HCT116 (cell line): ENCODE results near the gene DMGDH. TPM values are rescaled to one million over a fixed set of nuclear protein-coding genes. Genes with fewer than 3 reads are reported as not detected.
"Not testable (repeated sequence)": the region's sequence is repeated elsewhere in the genome, so short reads cannot be mapped to it uniquely, and the experiment has no call there.

ENCODE experiments used
- ATAC-seq: fragments of 200-7000 bp; cut with Tn5 transposase; 2 replicates; pipeline ENCODE4 v1.9.1; 2020; ENCODE audit warnings: mild to moderate bottlenecking, moderate library complexity
- BruUV-seq: library from RNA; stranded (reverse); fragments of 400-500 nt; replicated peaks from 2 replicates; lab custom pipeline; 2021; lab: Mats Ljungman, UMichigan
- CTCF ChIA-PET: fragments of 300-600 bp; sonication (Branson Sonifier 250); formaldehyde crosslinking; loops from one replicate; lab custom pipeline; 2021; ENCODE audit warnings: antibody characterized with exemption; lab: Charles Lee
- POLR2A ChIA-PET: fragments of 300-600, 350-600 bp; sonication (Branson Sonifier 250); formaldehyde crosslinking; loops from one replicate; lab custom pipeline; 2021; ENCODE audit warnings: antibody characterized with exemption; lab: Charles Lee
- RAD21 ChIA-PET, 2 experiments: fragments of 300-600 bp; sonication (Branson Sonifier 250); formaldehyde crosslinking; loops; one replicate each; lab custom pipeline; 2023; ENCODE audit warnings: low total read pairs in 2 of 2; ENCODE audit not compliant: uncharacterized antibody in 2 of 2, unreplicated experiment in 2 of 2, low non-redundant PET in 1 of 2; lab: Charles Lee
- DNase-seq: peaks from one replicate; pipeline ENCODE4 v3.0.0-alpha.2; 2010; ENCODE audit warnings: low read depth, low spot score
- H2AFZ ChIP-seq: fragments of 200-600 bp; shearing (Covaris generic), sonication (generic); 2 replicates; pipeline ENCODE4 v1.6.1; 2017; ENCODE audit warnings: low read depth, mixed run types, mixed read lengths, antibody characterized with exemption, low read length; ENCODE audit not compliant: poor library complexity, severe bottlenecking
- H3K27ac ChIP-seq: 2 replicates; pipeline ENCODE4 v1.5.1; 2012; ENCODE audit warnings: low read depth, low read length
- H3K27me3 ChIP-seq: fragments of 200-600 bp; sonication (generic); 2 replicates; pipeline ENCODE4 v1.6.1; 2016; ENCODE audit warnings: mixed run types, low read length, mixed read lengths; ENCODE audit not compliant: insufficient read depth
- H3K36me3 ChIP-seq, 2 experiments: fragments of 200-500 bp in 1 of 2; fragments of 200-600 bp in 1 of 2; sonication (Bioruptor generic) in 1 of 2; sonication (generic) in 1 of 2; 2 replicates each; pipeline versions ENCODE4 v1.5.1 to v1.6.1; 2014 to 2016; ENCODE audit warnings: low read length in 2 of 2, inconsistent platforms in 1 of 2, mixed read lengths in 1 of 2, mixed run types in 1 of 2; ENCODE audit not compliant: insufficient read depth in 2 of 2, control insufficient read depth in 1 of 2
- H3K4me1 ChIP-seq, 2 experiments: fragments of 200-600 bp in 1 of 2; sonication (generic) in 1 of 2; 2 replicates each; pipeline versions ENCODE4 v1.5.1 to v1.6.1; 2012 to 2017; ENCODE audit warnings: low read length in 2 of 2, inconsistent platforms in 1 of 2, mild to moderate bottlenecking in 1 of 2, mixed read lengths in 1 of 2, mixed run types in 1 of 2, moderate library complexity in 1 of 2; ENCODE audit not compliant: insufficient read depth in 2 of 2, control insufficient read depth in 1 of 2
- H3K4me2 ChIP-seq: fragments of 200-600 bp; sonication (generic); 2 replicates; pipeline ENCODE4 v1.6.1; 2017; ENCODE audit warnings: mixed run types, low read length, mixed read lengths
- H3K4me3 ChIP-seq, 2 experiments: fragments of 200-600 bp in 1 of 2; sonication (generic) in 1 of 2; replicated peaks in 1 of 2; 2 replicates each; pipeline ENCODE4 v1.5.1; 2011 to 2016; ENCODE audit warnings: low read length in 2 of 2, control low read depth in 1 of 2, low read depth in 1 of 2, mild to moderate bottlenecking in 1 of 2, mixed read lengths in 1 of 2, mixed run types in 1 of 2
- H3K79me2 ChIP-seq: fragments of 200-600 bp; sonication (generic); 2 replicates; pipeline ENCODE4 v1.6.1; 2017; ENCODE audit warnings: mild to moderate bottlenecking, mixed run types, low read length, moderate library complexity, mixed read lengths; ENCODE audit not compliant: insufficient read depth
- H3K9ac ChIP-seq: fragments of 200-600 bp; sonication (generic); 2 replicates; pipeline ENCODE4 v1.6.1; 2016; ENCODE audit warnings: low read length, mixed read lengths
- H3K9me2 ChIP-seq: fragments of 200-600 bp; sonication (generic), shearing (Covaris generic); 2 replicates; pipeline ENCODE4 v1.6.1; 2017; ENCODE audit warnings: mixed run types, mild to moderate bottlenecking, moderate library complexity; ENCODE audit not compliant: insufficient read depth
- H3K9me3 ChIP-seq, 2 experiments: fragments of 200-500 bp in 1 of 2; fragments of 200-600 bp in 1 of 2; sonication (Bioruptor generic) in 1 of 2; sonication (generic) in 1 of 2; 2 replicates each; pipeline ENCODE4 v1.6.1; 2014 to 2017; ENCODE audit warnings: low read length in 2 of 2, mixed read lengths in 2 of 2, inconsistent platforms in 1 of 2, low read depth in 1 of 2, mild to moderate bottlenecking in 1 of 2, mixed run types in 1 of 2, moderate library complexity in 1 of 2; ENCODE audit not compliant: control insufficient read depth in 1 of 2, insufficient read depth in 1 of 2
- H4K20me1 ChIP-seq: fragments of 200-600 bp; sonication (generic), shearing (Covaris generic); 2 replicates; pipeline ENCODE4 v1.6.1; 2017; ENCODE audit warnings: mixed run types, mild to moderate bottlenecking, moderate library complexity; ENCODE audit not compliant: insufficient read depth
- ATF3 ChIP-seq: IDR thresholded peaks from 2 replicates; pipeline ENCODE4 v1.6.1; 2012
- CBX3 ChIP-seq: IDR thresholded peaks from 2 replicates; pipeline ENCODE4 v1.6.1; 2012; ENCODE audit warnings: low read depth
- CEBPB ChIP-seq: IDR thresholded peaks from 2 replicates; pipeline ENCODE4 v1.6.1; 2012; ENCODE audit warnings: low read depth
- CTCF ChIP-seq, 3 experiments: fragments of 200-600 bp in 1 of 3; sonication (generic) in 1 of 3; IDR thresholded peaks in 2 of 3; conservative IDR thresholded peaks in 1 of 3; 2 replicates each; pipeline ENCODE4 v1.5.1; 2012 to 2017; ENCODE audit warnings: low read depth in 2 of 3, low read length in 2 of 3, antibody characterized with exemption in 1 of 3, borderline replicate concordance in 1 of 3, control low read depth in 1 of 3, mild to moderate bottlenecking in 1 of 3, mixed read lengths in 1 of 3, mixed run types in 1 of 3, moderate library complexity in 1 of 3; ENCODE audit not compliant: insufficient read depth in 1 of 3
- EGR1 ChIP-seq: IDR thresholded peaks from 2 replicates; pipeline ENCODE4 v1.6.1; 2012; ENCODE audit warnings: low read depth
- ELF1 ChIP-seq: IDR thresholded peaks from 2 replicates; pipeline ENCODE4 v1.6.1; 2012; ENCODE audit warnings: low read depth, borderline replicate concordance
- EZH2 ChIP-seq: fragments of 200-600 bp; sonication (generic); IDR thresholded peaks from 2 replicates; pipeline ENCODE4 v1.6.1; 2017; ENCODE audit warnings: antibody characterized with exemption, mixed run types
- EZH2phosphoT487 ChIP-seq: fragments of 200-600 bp; IDR thresholded peaks from 2 replicates; pipeline ENCODE4 v1.6.1; 2018; ENCODE audit warnings: antibody characterized with exemption, borderline replicate concordance
- FOSL1 ChIP-seq: IDR thresholded peaks from 2 replicates; pipeline ENCODE4 v1.6.1; 2012; ENCODE audit warnings: low read depth
- JUND ChIP-seq: IDR thresholded peaks from 2 replicates; pipeline ENCODE4 v1.6.1; 2012
- POLR2A ChIP-seq: IDR thresholded peaks from 2 replicates; pipeline ENCODE4 v1.7.0; 2011; ENCODE audit warnings: borderline replicate concordance; ENCODE audit not compliant: insufficient read depth, insufficient read length; ENCODE audit errors: extremely low read depth
- POLR2AphosphoS5 ChIP-seq: IDR thresholded peaks from 2 replicates; pipeline ENCODE4 v1.6.1; 2011; ENCODE audit warnings: mild to moderate bottlenecking, low read depth, low read length, moderate library complexity
- RAD21 ChIP-seq: IDR thresholded peaks from 2 replicates; pipeline ENCODE4 v1.6.1; 2012; ENCODE audit warnings: low read depth, mild to moderate bottlenecking
- SIN3A ChIP-seq: IDR thresholded peaks from 2 replicates; pipeline ENCODE4 v1.6.1; 2012; ENCODE audit warnings: low read depth
- SRF ChIP-seq: IDR thresholded peaks from 2 replicates; pipeline ENCODE4 v1.6.1; 2012; ENCODE audit warnings: low read depth
- TCF7L2 ChIP-seq: IDR thresholded peaks from 2 replicates; pipeline ENCODE4 v1.7.0; 2011; ENCODE audit warnings: borderline replicate concordance, inconsistent platforms; ENCODE audit not compliant: insufficient read depth, insufficient read length; ENCODE audit errors: extremely low read depth
- YY1 ChIP-seq: IDR thresholded peaks from 2 replicates; pipeline ENCODE4 v1.6.1; 2011; ENCODE audit warnings: low read length, low read depth, moderate library complexity, mild to moderate bottlenecking; ENCODE audit not compliant: insufficient replicate concordance; ENCODE audit errors: extremely low read depth
- ZFX ChIP-seq: fragments of 450-650 bp; IDR thresholded peaks from 2 replicates; pipeline ENCODE4 v1.6.1; 2017
- ZNF274 ChIP-seq: fragments of 200-500 bp; sonication (Bioruptor generic); IDR thresholded peaks from 2 replicates; pipeline ENCODE4 v1.6.1; 2014; ENCODE audit warnings: mild to moderate bottlenecking, low read depth, low read length, inconsistent platforms
- intact Hi-C: fragments of 100-400 bp; cut with micrococcal nuclease; formaldehyde crosslinking; loops from 2 replicates; pipeline ENCODE4 v1.10.0; 2022
- total RNA-seq: library from RNA; stranded (reverse); gene quantifications from one replicate; pipeline ENCODE4 v1.2.1, GENCODE V29; 2021; ENCODE audit not compliant: unreplicated experiment
- TF ChIP-seq, protein P1 (sequence below): IDR thresholded peaks from 2 replicates; pipeline ENCODE4 v1.6.1; 2012

The DMGDH gene
- total RNA-seq, 1 experiment from 2014 or later, result 2.3 TPM

DNA sequence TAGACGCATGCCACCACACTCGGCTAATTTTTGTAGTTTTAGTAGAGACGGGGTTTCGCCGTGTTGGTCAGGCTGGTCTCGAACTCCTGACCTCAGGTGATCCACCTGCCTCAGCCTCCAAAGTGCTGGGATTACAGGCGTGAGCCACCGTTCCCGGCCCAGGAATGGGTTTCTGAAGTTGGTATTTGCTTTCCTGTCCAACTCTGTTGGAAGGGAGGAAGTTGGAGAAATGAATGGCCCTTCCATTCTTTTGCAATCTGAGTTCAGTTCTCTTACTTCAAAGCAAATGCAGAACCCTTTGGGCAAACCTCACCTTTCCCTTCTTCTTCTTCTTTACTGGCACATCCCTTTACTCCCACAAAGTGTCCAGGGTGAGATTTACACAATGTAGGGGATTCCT lies 86.3 kb downstream of the DMGDH start:
- H3K27me3 ChIP-seq, H3K9me3 ChIP-seq, H3K4me2 ChIP-seq, H2AFZ ChIP-seq, H3K4me3 ChIP-seq, H3K36me3 ChIP-seq, BruUV-seq, DNase-seq, POLR2A ChIA-PET, H3K9me2 ChIP-seq, RAD21 ChIA-PET, H3K79me2 ChIP-seq, ATAC-seq, H4K20me1 ChIP-seq, H3K9ac ChIP-seq, H3K27ac ChIP-seq, intact Hi-C loops: not testable (repeated sequence)
- CTCF ChIA-PET, result interaction anchor here (3.7 kb wide), 1 partner anchor 38 kb away, joined by 17 read pairs; no protein-coding TSS in a partner anchor
- peaks cover 16 to 37% of the 10 kb centered on the region in 2 experiments for H3K4me1 ChIP-seq

DNA sequence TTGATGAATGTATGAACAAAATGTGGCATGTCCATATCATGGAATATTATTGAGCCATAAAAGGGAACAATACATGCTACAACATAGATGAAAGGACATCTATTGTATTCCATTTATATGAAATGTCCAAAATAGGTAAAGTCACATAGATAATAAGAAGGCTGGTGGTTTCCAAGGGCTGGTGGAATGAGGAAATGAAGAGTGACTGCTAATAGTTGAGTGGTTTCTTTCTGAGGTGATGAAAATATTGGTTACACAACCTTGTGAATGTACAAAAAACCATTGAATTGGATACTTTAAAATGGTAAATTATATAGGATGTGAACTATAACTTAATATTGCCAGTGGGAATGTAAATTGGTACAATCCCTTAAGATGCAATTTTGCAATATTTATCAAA lies 89.6 kb downstream of the DMGDH start:
- H3K27ac ChIP-seq, result no peak overlapping the region
- H3K36me3 ChIP-seq, result no peaks in the 10 kb centered on the region
- H3K9ac ChIP-seq, result no peak overlapping the region
- POLR2A ChIA-PET, result no interaction called here
- H3K4me3 ChIP-seq, result no peak overlapping the region
- BruUV-seq, result no TSS peak
- RAD21 ChIA-PET, result interaction anchor here in 1 of 2 experiments (0.6 kb wide), 1 partner anchor 17 kb away, joined by 3 read pairs; no protein-coding TSS in a partner anchor
- no peaks in the 10 kb centered on the region for H3K9me3 ChIP-seq
- no peak for TF ChIP-seq CTCF (IDR thresholded peaks at IDR 0.05 in 2 of 3, conservative IDR thresholded peaks at IDR 0.05 in 1 of 3; ENCODE audit: borderline replicate concordance in 1 of 3, insufficient read depth in 1 of 3, low read depth in 2 of 3, low read length in 2 of 3)
- no peak for TF ChIP-seq FOSL1
- TF ChIP-seq, protein P1, sequence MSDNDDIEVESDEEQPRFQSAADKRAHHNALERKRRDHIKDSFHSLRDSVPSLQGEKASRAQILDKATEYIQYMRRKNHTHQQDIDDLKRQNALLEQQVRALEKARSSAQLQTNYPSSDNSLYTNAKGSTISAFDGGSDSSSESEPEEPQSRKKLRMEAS, result no peak
- TF ChIP-seq EZH2phosphoT487, result no peak
- TF ChIP-seq YY1, result no peak
- TF ChIP-seq TCF7L2, result no peak
- TF ChIP-seq SIN3A, result no peak
- TF ChIP-seq CEBPB, result no peak
- no peak for TF ChIP-seq EZH2
- no peak for TF ChIP-seq EGR1
- TF ChIP-seq ELF1, result no peak
- TF ChIP-seq ZNF274, result no peak
- TF ChIP-seq POLR2AphosphoS5, result no peak
- TF ChIP-seq JUND, result no peak
- TF ChIP-seq POLR2A, result no peak
- no peak for TF ChIP-seq CBX3
- no peak for TF ChIP-seq RAD21
- no peak for TF ChIP-seq ZFX
- TF ChIP-seq ATF3, result no peak
- TF ChIP-seq SRF, result no peak
- peaks cover 8 to 24% of the 10 kb centered on the region in 2 experiments; a peak in 3 of 4 replicates for H3K4me1 ChIP-seq
- intact Hi-C loops, result no loop called here
- CTCF ChIA-PET, result no interaction called here
- no peaks in the 10 kb centered on the region for H3K79me2 ChIP-seq
- H2AFZ ChIP-seq, result no peak overlapping the region
- no peaks in the 10 kb centered on the region for H4K20me1 ChIP-seq
- H3K27me3 ChIP-seq, result no peaks in the 10 kb centered on the region
- H3K9me2 ChIP-seq, result no peaks in the 10 kb centered on the region
- no peak for ATAC-seq
- H3K4me2 ChIP-seq, result no peak overlapping the region
- DNase-seq, result no peak
